ENCODE results near the gene EXT2. TPM values are rescaled to one million over a fixed set of nuclear protein-coding genes. Genes with fewer than 3 reads are reported as not detected.

The EXT2 gene
- total RNA-seq, 4 donors from 2014 or later: 52.6 to 116 (median 81.3) TPM

DNA sequence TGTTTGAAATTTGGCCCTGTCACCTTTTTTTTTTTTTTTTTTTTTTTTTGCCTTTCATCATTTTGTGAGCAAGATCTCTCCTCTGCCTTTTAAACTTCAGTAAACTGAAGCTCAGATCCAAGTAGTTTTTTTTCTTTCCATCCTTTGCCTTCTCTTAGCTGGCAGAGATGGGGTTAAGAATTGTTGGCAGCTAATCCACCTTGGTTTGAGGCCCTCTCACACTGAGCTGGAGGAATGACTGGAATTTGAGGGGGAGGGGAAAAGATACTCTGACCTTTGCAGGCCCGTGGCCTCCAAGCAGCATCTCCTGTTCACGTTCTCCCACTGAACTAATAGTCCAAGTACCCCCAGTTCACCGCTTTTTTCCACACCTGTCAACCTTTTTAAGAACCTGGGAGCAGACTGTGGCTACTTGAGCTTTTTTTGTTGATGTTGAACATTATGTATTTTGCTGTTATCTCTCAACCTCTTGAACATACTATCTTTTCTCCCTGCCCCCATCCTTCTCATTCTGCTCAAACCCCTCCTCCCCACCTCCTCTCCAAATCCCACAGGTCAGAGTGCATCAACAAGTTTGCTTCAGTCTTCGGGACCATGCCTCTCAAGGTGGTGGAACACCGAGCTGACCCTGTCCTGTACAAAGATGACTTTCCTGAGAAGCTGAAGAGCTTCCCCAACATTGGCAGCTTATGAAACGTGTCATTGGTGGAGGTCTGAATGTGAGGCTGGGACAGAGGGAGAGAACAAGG is 148.3 kb downstream of the EXT2 start:
- DNase-seq: no peak
- H3K36me3 ChIP-seq: no peaks in the 10 kb centered on the region
- no peaks in the 10 kb centered on the region for H3K9me3 ChIP-seq
- no peak overlapping the region for H3K27ac ChIP-seq
- H3K4me3 ChIP-seq: no peak overlapping the region
- H3K27me3 ChIP-seq: no peaks in the 10 kb centered on the region
- TF ChIP-seq, protein P1, sequence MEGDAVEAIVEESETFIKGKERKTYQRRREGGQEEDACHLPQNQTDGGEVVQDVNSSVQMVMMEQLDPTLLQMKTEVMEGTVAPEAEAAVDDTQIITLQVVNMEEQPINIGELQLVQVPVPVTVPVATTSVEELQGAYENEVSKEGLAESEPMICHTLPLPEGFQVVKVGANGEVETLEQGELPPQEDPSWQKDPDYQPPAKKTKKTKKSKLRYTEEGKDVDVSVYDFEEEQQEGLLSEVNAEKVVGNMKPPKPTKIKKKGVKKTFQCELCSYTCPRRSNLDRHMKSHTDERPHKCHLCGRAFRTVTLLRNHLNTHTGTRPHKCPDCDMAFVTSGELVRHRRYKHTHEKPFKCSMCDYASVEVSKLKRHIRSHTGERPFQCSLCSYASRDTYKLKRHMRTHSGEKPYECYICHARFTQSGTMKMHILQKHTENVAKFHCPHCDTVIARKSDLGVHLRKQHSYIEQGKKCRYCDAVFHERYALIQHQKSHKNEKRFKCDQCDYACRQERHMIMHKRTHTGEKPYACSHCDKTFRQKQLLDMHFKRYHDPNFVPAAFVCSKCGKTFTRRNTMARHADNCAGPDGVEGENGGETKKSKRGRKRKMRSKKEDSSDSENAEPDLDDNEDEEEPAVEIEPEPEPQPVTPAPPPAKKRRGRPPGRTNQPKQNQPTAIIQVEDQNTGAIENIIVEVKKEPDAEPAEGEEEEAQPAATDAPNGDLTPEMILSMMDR (IDR thresholded peaks at IDR 0.05): no peak
- no peak for TF ChIP-seq POLR2A (IDR thresholded peaks at IDR 0.05)
- H3K4me1 ChIP-seq: no peaks in the 10 kb centered on the region
- intact Hi-C loops (cut with DNase I; ENCODE audit: low total_unique reads): no loop called here

DNA sequence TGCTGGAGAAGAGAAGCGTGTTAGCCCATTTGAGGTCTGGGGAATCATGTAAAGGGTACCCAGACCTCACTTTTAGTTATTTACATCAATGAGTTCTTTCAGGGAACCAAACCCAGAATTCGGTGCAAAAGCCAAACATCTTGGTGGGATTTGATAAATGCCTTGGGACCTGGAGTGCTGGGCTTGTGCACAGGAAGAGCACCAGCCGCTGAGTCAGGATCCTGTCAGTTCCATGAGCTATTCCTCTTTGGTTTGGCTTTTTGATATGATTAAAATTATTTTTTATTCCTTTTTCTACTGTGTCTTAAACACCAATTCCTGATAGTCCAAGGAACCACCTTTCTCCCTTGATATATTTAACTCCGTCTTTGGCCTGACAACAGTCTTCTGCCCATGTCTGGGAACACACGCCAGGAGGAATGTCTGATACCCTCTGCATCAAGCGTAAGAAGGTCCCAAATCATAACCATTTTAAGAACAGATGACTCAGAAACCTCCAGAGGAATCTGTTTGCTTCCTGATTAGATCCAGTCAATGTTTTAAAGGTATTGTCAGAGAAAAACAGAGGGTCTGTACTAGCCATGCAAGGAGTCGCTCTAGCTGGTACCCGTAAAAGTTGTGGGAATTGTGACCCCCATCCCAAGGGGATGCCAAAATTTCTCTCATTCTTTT is 149.3 kb downstream of the EXT2 start:
- no peaks in the 10 kb centered on the region for H3K4me1 ChIP-seq
- no peak for DNase-seq
- intact Hi-C loops (cut with DNase I; ENCODE audit: low total_unique reads): no loop called here
- H3K4me3 ChIP-seq: no peak overlapping the region
- no peaks in the 10 kb centered on the region for H3K27me3 ChIP-seq
- H3K36me3 ChIP-seq: no peaks in the 10 kb centered on the region
- TF ChIP-seq, protein P1 (IDR thresholded peaks at IDR 0.05): no peak
- H3K27ac ChIP-seq: no peak overlapping the region
- H3K9me3 ChIP-seq: no peaks in the 10 kb centered on the region

GRCh38 chr11:44246726-44247125 is 151.2 kb downstream of the EXT2 start:
- no peak overlapping the region for H3K4me3 ChIP-seq
- no peaks in the 10 kb centered on the region for H3K36me3 ChIP-seq
- H3K4me1 ChIP-seq: no peaks in the 10 kb centered on the region
- no peak overlapping the region for H3K27ac ChIP-seq
- TF ChIP-seq, protein P1 (IDR thresholded peaks at IDR 0.05): no peak
- no peak for TF ChIP-seq POLR2A (IDR thresholded peaks at IDR 0.05)
- no peaks in the 10 kb centered on the region for H3K9me3 ChIP-seq
- no peaks in the 10 kb centered on the region for H3K27me3 ChIP-seq
- intact Hi-C loops (cut with DNase I; ENCODE audit: low total_unique reads): no loop called here
- DNase-seq: no peak

DNA sequence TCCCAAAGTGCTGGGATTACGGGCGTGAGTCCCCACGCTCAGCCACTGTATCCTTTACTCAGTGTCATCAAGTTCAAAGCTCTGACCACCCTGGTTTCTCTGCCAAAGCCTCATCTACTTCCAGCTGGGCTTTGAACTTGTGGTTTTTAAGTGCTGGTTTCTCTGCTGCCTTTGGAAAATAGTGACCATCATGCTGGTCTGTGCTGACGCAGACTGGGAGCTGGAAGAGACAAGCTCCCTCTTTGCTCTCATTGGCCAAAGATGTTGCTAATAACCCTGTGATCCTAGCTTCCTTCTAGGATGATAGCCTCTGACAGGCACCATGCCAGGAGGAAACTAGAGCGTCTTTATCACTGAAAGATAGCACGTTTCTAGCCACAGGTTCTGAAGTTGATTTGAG is 152.0 kb downstream of the EXT2 start:
- Histone ChIP-seq H3K9me3 (no peaks in the 10 kb centered on the region), H3K27ac (no peak overlapping the region), H3K4me1 (no peaks in the 10 kb centered on the region), H3K4me3 (no peak overlapping the region), H3K36me3 (no peaks in the 10 kb centered on the region), H3K27me3 (no peaks in the 10 kb centered on the region)
- intact Hi-C loops (cut with DNase I; ENCODE audit: low total_unique reads): no loop called here
- no peak for TF ChIP-seq POLR2A (IDR thresholded peaks at IDR 0.05)
- TF ChIP-seq, protein P1 (IDR thresholded peaks at IDR 0.05): no peak
- no peak for DNase-seq

GRCh38 chr11:44248109-44248508 is 152.6 kb downstream of the EXT2 start:
- H3K27me3 ChIP-seq: no peaks in the 10 kb centered on the region
- H3K9me3 ChIP-seq: no peaks in the 10 kb centered on the region
- intact Hi-C loops (cut with DNase I; ENCODE audit: low total_unique reads): no loop called here
- TF ChIP-seq, protein P1 (IDR thresholded peaks at IDR 0.05): no peak
- TF ChIP-seq POLR2A (IDR thresholded peaks at IDR 0.05): no peak
- no peaks in the 10 kb centered on the region for H3K36me3 ChIP-seq
- H3K4me3 ChIP-seq: no peak overlapping the region
- no peaks in the 10 kb centered on the region for H3K4me1 ChIP-seq
- DNase-seq: no peak
- no peak overlapping the region for H3K27ac ChIP-seq
